Endometrium (tissue), 2 donors: ENCODE results near the gene NECTIN2.
"Not testable (repeated sequence)": the region's sequence is repeated elsewhere in the genome, so short reads cannot be mapped to it uniquely, and the experiment has no call there.

Source experiments
- FAIRE-seq: peaks from 2 replicates; lab custom pipeline; 2012; peaks lifted over from hg19 to GRCh38; lab: Jason Lieb, UNC
- donor health status: control.
- donor health status: control.

Gene NECTIN2

GRCh38 chr19:44908836-44909261 is 62.8 kb downstream of the NECTIN2 start:
- no peak for FAIRE-seq

- FAIRE-seq: no peak
These were observed 63.7 kb downstream of the NECTIN2 start for GRCh38 chr19:44909775-44910174.

GRCh38 chr19:44911896-44912295 is 65.8 kb downstream of the NECTIN2 start:
- FAIRE-seq: not testable (repeated sequence)

GRCh38 chr19:44912854-44913253 is 66.8 kb downstream of the NECTIN2 start:
- no peak for FAIRE-seq

- not testable (repeated sequence) for FAIRE-seq
These were observed 67.7 kb downstream of the NECTIN2 start for GRCh38 chr19:44913512-44914432.

GRCh38 chr19:44914433-44915206 is 68.5 kb downstream of the NECTIN2 start, which contains the start of gene APOC1:
Gene APOC1 (plus strand): TSS chr19:44914608. CDS start chr19:44914892, 284 bp downstream.
- not testable (repeated sequence) for FAIRE-seq

GRCh38 chr19:44924243-44924725 is 78.2 kb downstream of the NECTIN2 start:
- no peak for FAIRE-seq

GRCh38 chr19:44925114-44925891 is 79.2 kb downstream of the NECTIN2 start:
- no peak for FAIRE-seq

GRCh38 chr19:44926245-44927077 is 80.4 kb downstream of the NECTIN2 start:
- not testable (repeated sequence) for FAIRE-seq

GRCh38 chr19:44927746-44928145 is 81.6 kb downstream of the NECTIN2 start:
- FAIRE-seq: no peak

DNA sequence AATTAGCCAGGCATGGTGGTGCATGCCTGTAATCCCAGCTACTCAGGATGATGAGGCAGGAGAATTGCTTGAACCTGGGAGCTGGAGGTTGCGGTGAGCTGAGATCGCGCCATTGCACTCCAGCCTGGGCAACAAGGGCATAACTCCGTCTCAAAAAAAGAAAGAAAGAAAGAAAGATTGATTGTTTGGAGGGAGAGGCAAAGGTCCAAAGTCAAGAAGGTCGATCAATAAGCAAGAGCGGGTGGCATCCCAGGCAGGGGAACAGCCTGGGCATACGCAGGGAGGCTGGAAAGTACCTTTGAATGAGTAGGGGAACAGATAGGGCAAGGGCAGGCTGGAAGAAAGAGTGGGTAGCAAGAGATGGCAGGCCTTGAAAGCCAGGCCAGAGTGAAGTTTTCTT is 84.0 kb downstream of the NECTIN2 start:
- FAIRE-seq: no peak

DNA sequence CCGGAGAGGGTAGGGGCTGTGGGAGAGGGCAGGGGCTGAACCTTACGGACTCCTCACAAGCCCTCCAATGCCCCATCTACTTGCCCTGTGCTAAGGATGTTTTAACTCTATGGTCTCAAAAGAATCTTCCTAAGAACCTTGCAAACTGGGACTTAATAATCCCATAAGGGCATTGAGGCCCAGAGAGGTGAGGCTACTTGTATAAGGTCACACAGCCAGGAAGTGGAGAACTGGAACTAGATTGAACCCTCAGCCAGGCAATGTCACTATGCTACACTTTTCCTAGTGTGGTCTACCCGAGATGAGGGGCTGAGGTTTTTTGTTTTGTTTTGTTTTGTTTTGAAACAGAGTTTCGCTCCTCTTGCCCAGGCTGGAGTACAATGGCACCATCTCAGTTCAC is 85.4 kb downstream of the NECTIN2 start:
- FAIRE-seq: no peak
